Gastroesophageal sphincter (tissue), 3 donors: ENCODE results near the gene PCIF1.

Source experiments
- CTCF ChIP-seq, 4 experiments: fragments of 200-600 bp in 2 of 4; fragments of 450-650 bp in 2 of 4; sonication (generic) in 1 of 4; IDR thresholded peaks; one replicate each; pipeline ENCODE4 v1.5.1; 2017 to 2019; ENCODE audit warnings: antibody characterized with exemption in 4 of 4, mild to moderate bottlenecking in 2 of 4, moderate library complexity in 2 of 4
- POLR2A ChIP-seq, 2 donors: fragments of 450-650 bp; IDR thresholded peaks; one replicate each; pipeline ENCODE4 v1.6.1; 2017; ENCODE audit warnings: antibody characterized with exemption in 2 of 2, mild to moderate bottlenecking in 2 of 2, moderate library complexity in 1 of 2

- TF ChIP-seq CTCF (IDR thresholded peaks at IDR 0.05) (no peak), POLR2A (IDR thresholded peaks at IDR 0.05) (no peak)
Measured at GRCh38 chr20:45913116-45913515, 21.4 kb upstream of the PCIF1 start.
